ENCODE results near the gene ZCCHC12. TPM values are rescaled to one million over a fixed set of nuclear protein-coding genes. Genes with fewer than 3 reads are reported as not detected.
"Not testable (repeated sequence)": the region's sequence is repeated elsewhere in the genome, so short reads cannot be mapped to it uniquely, and the experiment has no call there.

Gene ZCCHC12
- total and polyA plus RNA-seq, 4 experiments from 2014 or later, result not detected

GRCh38 chrX:118807151-118808017, 16.2 kb upstream of the ZCCHC12 start:
- H3K4me3 Mint-ChIP-seq, result no peak overlapping the region
- H3K36me3 Mint-ChIP-seq, result no peaks in the 10 kb centered on the region
- Histone ChIP-seq H3K27ac (ENCODE audit: low read depth, low read length) (no peak overlapping the region), H3K27me3 (ENCODE audit: insufficient read depth, low read length) (no peaks in the 10 kb centered on the region), H3K9me3 (ENCODE audit: control insufficient read depth in 1 of 2, low read length in 2 of 2) (no peaks in the 10 kb centered on the region), H3K4me1 (ENCODE audit: insufficient read depth, low read length) (no peaks in the 10 kb centered on the region), H3K4me3 (ENCODE audit: low read length in 2 of 2) (no peak overlapping the region), H3K36me3 (ENCODE audit: insufficient read depth, low read length) (no peaks in the 10 kb centered on the region)
- CTCF ChIA-PET (ENCODE audit: partially characterized antibody), result interaction anchor here (1.2 kb wide), 1 partner anchor 10 kb away, joined by 4 read pairs; no protein-coding TSS in a partner anchor
- no peaks in the 10 kb centered on the region for H3K4me1 Mint-ChIP-seq
- no peaks in the 10 kb centered on the region for H3K9me3 Mint-ChIP-seq
- peak in 4 of 5 donors; percentile 14 to 22 (median 18) for DNase-seq
- intact Hi-C loops (cut with micrococcal nuclease), result loop anchor here (1.0 kb wide), 1 partner anchor 203 kb away; no protein-coding TSS in a partner anchor
- H3K27ac Mint-ChIP-seq, result no peak overlapping the region
- POLR2A ChIA-PET (ENCODE audit: partially characterized antibody), result no interaction called here
- peaks cover 4 to 6% of the 10 kb centered on the region in 2 donors for H3K27me3 Mint-ChIP-seq

- H3K9me3 ChIP-seq (ENCODE audit: control insufficient read depth in 1 of 2, low read length in 2 of 2); H3K27me3 ChIP-seq (ENCODE audit: insufficient read depth, low read length); H3K4me1 Mint-ChIP-seq; H3K4me1 ChIP-seq (ENCODE audit: insufficient read depth, low read length); POLR2A ChIA-PET (ENCODE audit: partially characterized antibody); H3K36me3 ChIP-seq (ENCODE audit: insufficient read depth, low read length); H3K9me3 Mint-ChIP-seq; H3K27ac ChIP-seq (ENCODE audit: low read depth, low read length); CTCF ChIA-PET (ENCODE audit: partially characterized antibody); H3K4me3 Mint-ChIP-seq; intact Hi-C loops (cut with micrococcal nuclease); H3K4me3 ChIP-seq (ENCODE audit: low read length in 2 of 2); H3K27ac Mint-ChIP-seq; DNase-seq; H3K36me3 Mint-ChIP-seq; H3K27me3 Mint-ChIP-seq: not testable (repeated sequence)
Measured at GRCh38 chrX:118817257-118817656, 6.4 kb upstream of the ZCCHC12 start.

- Histone ChIP-seq H3K27me3 (ENCODE audit: insufficient read depth, low read length) (peaks cover 11% of the 10 kb centered on the region), H3K36me3 (ENCODE audit: insufficient read depth, low read length) (no peaks in the 10 kb centered on the region), H3K4me1 (ENCODE audit: insufficient read depth, low read length) (peaks cover 17% of the 10 kb centered on the region), H3K9me3 (ENCODE audit: control insufficient read depth in 1 of 2, low read length in 2 of 2) (no peaks in the 10 kb centered on the region), H3K27ac (ENCODE audit: low read depth, low read length) (no peak overlapping the region), H3K4me3 (ENCODE audit: low read length in 2 of 2) (no peak overlapping the region)
- intact Hi-C loops (cut with micrococcal nuclease), result no loop called here
- Mint-ChIP-seq H3K4me1 (peaks cover 7 to 24% (median 14%) of the 10 kb centered on the region in 4 donors), H3K27me3 (peaks cover 15 to 43% of the 10 kb centered on the region in 2 donors), H3K27ac (no peak overlapping the region), H3K36me3 (no peaks in the 10 kb centered on the region), H3K9me3 (no peaks in the 10 kb centered on the region), H3K4me3 (peak overlapping the region; percentile 67 to 89 (median 81))
- ChIA-PET CTCF (ENCODE audit: partially characterized antibody) (interaction anchor here (1.2 kb wide), 1 partner anchor 15 kb away, joined by 5 read pairs; no protein-coding TSS in a partner anchor), POLR2A (ENCODE audit: partially characterized antibody) (no interaction called here)
- DNase-seq, result no peak
Measured at GRCh38 chrX:118824173-118824730, 628 bp downstream of the ZCCHC12 start.

- Histone ChIP-seq H3K9me3 (ENCODE audit: control insufficient read depth in 1 of 2, low read length in 2 of 2) (no peaks in the 10 kb centered on the region), H3K27ac (ENCODE audit: low read depth, low read length) (no peak overlapping the region), H3K4me1 (ENCODE audit: insufficient read depth, low read length) (peaks cover 17% of the 10 kb centered on the region), H3K4me3 (ENCODE audit: low read length in 2 of 2) (no peak overlapping the region), H3K36me3 (ENCODE audit: insufficient read depth, low read length) (no peaks in the 10 kb centered on the region), H3K27me3 (ENCODE audit: insufficient read depth, low read length) (peaks cover 11% of the 10 kb centered on the region)
- intact Hi-C loops (cut with micrococcal nuclease), result no loop called here
- H3K27ac Mint-ChIP-seq, result no peak overlapping the region
- H3K4me3 Mint-ChIP-seq, result peak overlapping the region in 4 of 8 donors; percentile 7 to 89 (median 23)
- peaks cover 7 to 24% (median 14%) of the 10 kb centered on the region in 4 donors for H3K4me1 Mint-ChIP-seq
- CTCF ChIA-PET (ENCODE audit: partially characterized antibody), result interaction anchor here (1.0 kb wide), 1 partner anchor 14 kb away, joined by 3 read pairs; no protein-coding TSS in a partner anchor
- peaks cover 16 to 43% of the 10 kb centered on the region in 2 donors for H3K27me3 Mint-ChIP-seq
- H3K9me3 Mint-ChIP-seq, result no peaks in the 10 kb centered on the region
- H3K36me3 Mint-ChIP-seq, result no peaks in the 10 kb centered on the region
- POLR2A ChIA-PET (ENCODE audit: partially characterized antibody), result no interaction called here
- DNase-seq, result no peak
Measured at GRCh38 chrX:118825227-118825626, 1.6 kb downstream of the ZCCHC12 start.

GRCh38 chrX:118839334-118839958, 15.8 kb downstream of the ZCCHC12 start:
- no peak overlapping the region for H3K27ac ChIP-seq (ENCODE audit: low read depth, low read length)
- DNase-seq, result peak; percentile 16 to 38 (median 31)
- Mint-ChIP-seq H3K27ac (no peak overlapping the region), H3K9me3 (no peaks in the 10 kb centered on the region), H3K4me1 (peaks cover 0 to 2% (median 0%) of the 10 kb centered on the region in 4 donors), H3K4me3 (peak overlapping the region in 4 of 8 donors; percentile 32 to 58 (median 36)), H3K36me3 (no peaks in the 10 kb centered on the region), H3K27me3 (peaks cover 6 to 11% of the 10 kb centered on the region in 2 donors)
- H3K36me3 ChIP-seq (ENCODE audit: insufficient read depth, low read length), result no peaks in the 10 kb centered on the region
- H3K9me3 ChIP-seq (ENCODE audit: control insufficient read depth in 1 of 2, low read length in 2 of 2), result no peaks in the 10 kb centered on the region
- ChIA-PET CTCF (ENCODE audit: partially characterized antibody) (interaction anchor here (0.7 to 3.0 kb wide), 14 partner anchors 9 to 227 kb away, joined by 3 to 27 read pairs (median 4); no protein-coding TSS in a partner anchor), POLR2A (ENCODE audit: partially characterized antibody) (no interaction called here)
- no peaks in the 10 kb centered on the region for H3K27me3 ChIP-seq (ENCODE audit: insufficient read depth, low read length)
- intact Hi-C loops (cut with micrococcal nuclease), result no loop called here
- H3K4me1 ChIP-seq (ENCODE audit: insufficient read depth, low read length), result peaks cover 3% of the 10 kb centered on the region
- H3K4me3 ChIP-seq (ENCODE audit: low read length in 2 of 2), result no peak overlapping the region

- no peak overlapping the region for H3K27ac Mint-ChIP-seq
- DNase-seq, result peak in 4 of 5 donors; percentile 45 to 51 (median 48)
- no peaks in the 10 kb centered on the region for H3K36me3 Mint-ChIP-seq
- H3K9me3 Mint-ChIP-seq, result peaks cover 0 to 3% (median 0%) of the 10 kb centered on the region in 8 donors
- H3K27me3 Mint-ChIP-seq, result peaks cover 2% of the 10 kb centered on the region in 2 donors
- intact Hi-C loops (cut with micrococcal nuclease), result loop anchor here (1.0 kb wide), 5 partner anchors 128 to 419 kb away; no protein-coding TSS in a partner anchor
- no peaks in the 10 kb centered on the region for H3K27me3 ChIP-seq (ENCODE audit: insufficient read depth, low read length)
- no peaks in the 10 kb centered on the region for H3K4me1 Mint-ChIP-seq
- H3K9me3 ChIP-seq (ENCODE audit: control insufficient read depth in 1 of 2, low read length in 2 of 2), result no peaks in the 10 kb centered on the region
- H3K36me3 ChIP-seq (ENCODE audit: insufficient read depth, low read length), result no peaks in the 10 kb centered on the region
- no peak overlapping the region for H3K4me3 ChIP-seq (ENCODE audit: low read length in 2 of 2)
- ChIA-PET CTCF (ENCODE audit: partially characterized antibody) (interaction anchor here (0.7 to 5.9 kb wide), 12 partner anchors 8 to 368 kb away, joined by 3 to 31 read pairs (median 4); partner anchors contain the start of gene LONRF3), POLR2A (ENCODE audit: partially characterized antibody) (no interaction called here)
- no peak overlapping the region for H3K27ac ChIP-seq (ENCODE audit: low read depth, low read length)
- no peaks in the 10 kb centered on the region for H3K4me1 ChIP-seq (ENCODE audit: insufficient read depth, low read length)
- H3K4me3 Mint-ChIP-seq, result no peak overlapping the region
Measured at GRCh38 chrX:118847676-118848075, 24.1 kb downstream of the ZCCHC12 start.

- Mint-ChIP-seq H3K4me3 (no peak overlapping the region), H3K27me3 (peaks cover 0 to 3% of the 10 kb centered on the region in 2 donors), H3K36me3 (no peaks in the 10 kb centered on the region), H3K9me3 (peaks cover 0 to 2% (median 0%) of the 10 kb centered on the region in 8 donors), H3K27ac (no peak overlapping the region), H3K4me1 (no peaks in the 10 kb centered on the region)
- H3K36me3 ChIP-seq (ENCODE audit: insufficient read depth, low read length), result no peaks in the 10 kb centered on the region
- no peak for DNase-seq
- ChIA-PET CTCF (ENCODE audit: partially characterized antibody) (interaction anchor here (1.0 kb wide), 1 partner anchor 10 kb away, joined by 7 read pairs; no protein-coding TSS in a partner anchor), POLR2A (ENCODE audit: partially characterized antibody) (no interaction called here)
- H3K27ac ChIP-seq (ENCODE audit: low read depth, low read length), result no peak overlapping the region
- intact Hi-C loops (cut with micrococcal nuclease), result no loop called here
- no peaks in the 10 kb centered on the region for H3K4me1 ChIP-seq (ENCODE audit: insufficient read depth, low read length)
- no peak overlapping the region for H3K4me3 ChIP-seq (ENCODE audit: low read length in 2 of 2)
- H3K9me3 ChIP-seq (ENCODE audit: control insufficient read depth in 1 of 2, low read length in 2 of 2), result no peaks in the 10 kb centered on the region
- H3K27me3 ChIP-seq (ENCODE audit: insufficient read depth, low read length), result no peaks in the 10 kb centered on the region
Measured at GRCh38 chrX:118853596-118853995, 30.0 kb downstream of the ZCCHC12 start.
